NCI-H345 treated with DMSO at 0.1 percent for 48 hours (cell line): ENCODE results near the gene NGEF.
"Not testable (repeated sequence)": the region's sequence is repeated elsewhere in the genome, so short reads cannot be mapped to it uniquely, and the experiment has no call there.

Experiments used
- DNase-seq: peaks from one replicate; lab custom pipeline; 2025; ENCODE audit not compliant: unreplicated experiment; lab: John Stamatoyannopoulos, UW

Gene NGEF

GRCh38 chr2:232929303-232930058 lies 83.6 kb downstream of the NGEF start:
- no peak for DNase-seq

- no peak for DNase-seq
These were observed 84.3 kb downstream of the NGEF start for GRCh38 chr2:232928551-232929302.

- no peak for DNase-seq
These were observed 85.1 kb downstream of the NGEF start for GRCh38 chr2:232927793-232928550.

GRCh38 chr2:232927032-232927792 lies 85.8 kb downstream of the NGEF start:
- no peak for DNase-seq

GRCh38 chr2:232926431-232926939 lies 86.6 kb downstream of the NGEF start:
- DNase-seq: no peak

GRCh38 chr2:232925821-232926156 lies 87.3 kb downstream of the NGEF start:
- DNase-seq: no peak

- DNase-seq: no peak
These were observed 87.8 kb downstream of the NGEF start for GRCh38 chr2:232925153-232925820.

DNA sequence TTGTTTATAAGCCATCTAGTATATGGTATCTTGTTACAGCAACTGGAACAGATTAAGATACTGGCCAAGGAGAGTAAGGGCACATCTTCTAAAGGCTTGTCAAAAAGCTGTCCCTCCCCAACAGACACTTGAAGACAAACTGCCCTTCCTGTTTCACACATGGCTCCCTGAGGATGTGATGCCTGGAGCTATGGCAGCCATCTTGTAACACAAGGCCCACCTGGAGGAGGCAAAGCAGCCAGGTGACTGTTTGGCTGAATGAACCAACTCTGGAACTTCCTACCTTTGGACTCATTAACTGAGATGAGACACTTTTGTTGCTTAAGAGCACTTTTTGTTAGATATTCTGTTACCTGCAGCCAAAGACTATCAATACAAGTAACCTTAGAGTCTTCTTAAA lies 88.6 kb downstream of the NGEF start:
- DNase-seq: no peak

- DNase-seq: no peak
These were observed 92.3 kb downstream of the NGEF start for GRCh38 chr2:232920760-232921159.

DNA sequence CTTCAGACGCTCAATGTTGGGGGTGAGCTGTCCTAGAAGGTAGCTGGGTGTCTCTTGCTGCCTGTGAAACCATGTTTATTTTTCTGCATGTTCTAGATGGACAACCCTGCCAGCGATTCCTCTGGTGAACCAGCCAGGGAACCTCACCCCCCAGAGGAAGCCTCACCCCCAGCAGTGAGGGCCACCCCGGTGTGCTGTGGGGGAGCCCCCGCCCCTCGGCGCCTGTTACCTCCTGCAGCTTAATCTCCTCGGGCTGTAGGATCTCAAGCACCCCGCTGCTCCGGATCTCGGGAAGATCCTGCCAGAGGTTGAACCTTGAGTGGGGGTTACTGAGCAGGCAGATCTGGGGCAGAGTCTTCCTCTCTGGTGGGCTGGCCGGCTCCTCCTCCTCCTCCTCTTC lies 93.0 kb downstream of the NGEF start:
- DNase-seq: no peak

GRCh38 chr2:232919141-232919540 lies 93.9 kb downstream of the NGEF start:
- no peak for DNase-seq

DNA sequence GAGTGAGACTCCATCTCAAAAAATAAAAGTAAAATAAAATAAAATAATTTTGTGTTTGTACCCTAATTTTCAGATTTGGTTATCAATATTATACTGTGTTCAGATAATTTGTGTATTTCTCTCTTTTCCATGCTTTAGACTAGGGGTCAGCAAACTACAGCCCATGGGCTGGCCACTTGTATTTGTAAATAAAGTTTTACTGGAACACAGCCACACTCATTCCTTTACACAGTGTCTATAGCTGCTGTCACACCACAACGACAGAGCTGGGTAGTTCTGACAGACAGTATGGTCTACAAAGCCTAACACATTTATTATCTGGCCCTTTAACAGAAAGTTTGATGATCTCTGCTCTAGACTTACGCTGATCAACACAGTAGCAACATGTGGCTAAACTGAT lies 99.2 kb downstream of the NGEF start:
- DNase-seq: no peak

DNA sequence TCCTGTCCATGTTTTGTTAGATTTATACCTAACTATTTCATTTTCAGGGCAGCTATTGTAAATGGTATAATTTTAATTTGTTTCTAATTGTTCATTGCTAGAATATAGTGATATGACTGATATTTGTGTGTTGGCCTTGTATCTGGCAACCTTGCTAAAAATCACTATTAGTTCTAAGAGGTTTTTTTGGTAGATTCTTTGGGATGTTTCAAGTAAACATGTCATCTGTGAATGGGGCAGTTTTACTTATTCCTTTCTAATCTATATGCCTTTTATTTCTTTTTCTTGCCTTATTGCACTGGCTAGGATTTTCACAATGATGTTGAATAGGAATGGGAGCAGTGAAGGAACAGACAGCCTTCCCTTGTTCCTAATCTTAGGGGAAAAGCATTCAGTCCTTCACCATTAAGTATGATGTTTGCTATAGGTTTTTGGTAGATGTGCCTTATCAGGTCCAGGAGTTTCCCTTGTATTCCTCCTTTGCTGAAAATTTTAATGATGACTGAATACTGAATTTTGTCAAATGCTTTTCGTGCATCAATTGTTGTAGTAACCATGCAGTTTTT lies 101.3 kb downstream of the NGEF start:
- DNase-seq: no peak

DNA sequence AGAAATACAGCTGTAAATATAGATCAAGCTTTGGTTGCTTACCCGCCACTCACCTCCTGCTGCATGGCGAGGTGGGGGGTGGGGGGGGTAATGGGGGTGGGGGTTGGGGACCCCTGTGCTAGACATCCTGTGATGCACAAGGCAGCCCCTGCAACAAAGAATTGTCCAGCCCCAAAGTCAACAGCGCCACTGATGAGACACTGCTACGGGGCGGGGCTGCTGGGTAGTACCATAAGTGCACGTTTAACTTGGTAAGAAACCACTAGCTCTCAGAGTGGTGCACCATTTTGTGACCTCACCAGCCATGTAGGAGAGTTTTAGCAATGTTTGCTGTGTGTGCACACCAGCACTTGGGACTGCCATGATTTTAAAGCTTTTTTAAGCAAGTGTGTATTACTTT lies 102.7 kb downstream of the NGEF start:
- DNase-seq: no peak

GRCh38 chr2:232908695-232909094 lies 104.4 kb downstream of the NGEF start:
- DNase-seq: no peak

- not testable (repeated sequence) for DNase-seq
These were observed 105.4 kb downstream of the NGEF start for GRCh38 chr2:232907718-232908085.

- peak; percentile 2 for DNase-seq
These were observed 106.0 kb downstream of the NGEF start for GRCh38 chr2:232906867-232907717.

GRCh38 chr2:232903989-232904388 lies 109.1 kb downstream of the NGEF start:
- DNase-seq: no peak
